Measurements from ENCODE around the gene CEMIP.

DNA sequence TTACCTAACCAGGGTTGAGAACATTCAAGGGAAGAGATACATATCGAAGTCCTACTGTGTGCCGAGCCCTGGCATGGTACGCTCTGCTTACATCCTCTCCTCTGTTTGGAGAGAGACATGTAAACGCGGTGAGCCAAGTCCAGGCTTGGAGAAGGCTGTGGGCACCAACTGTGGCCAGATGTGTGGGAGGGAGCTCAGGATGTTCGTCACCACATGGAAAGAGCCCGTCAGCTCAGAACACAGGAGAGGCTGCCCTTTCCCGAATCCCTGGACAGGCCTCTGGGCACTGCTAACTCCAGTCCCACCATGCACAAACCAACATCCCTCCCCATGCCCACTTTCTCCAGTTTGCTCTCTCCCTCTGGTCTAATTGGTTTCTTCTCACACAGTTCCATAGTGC lies 167.4 kb downstream of the CEMIP start:
- TF ChIP-seq, protein P1, sequence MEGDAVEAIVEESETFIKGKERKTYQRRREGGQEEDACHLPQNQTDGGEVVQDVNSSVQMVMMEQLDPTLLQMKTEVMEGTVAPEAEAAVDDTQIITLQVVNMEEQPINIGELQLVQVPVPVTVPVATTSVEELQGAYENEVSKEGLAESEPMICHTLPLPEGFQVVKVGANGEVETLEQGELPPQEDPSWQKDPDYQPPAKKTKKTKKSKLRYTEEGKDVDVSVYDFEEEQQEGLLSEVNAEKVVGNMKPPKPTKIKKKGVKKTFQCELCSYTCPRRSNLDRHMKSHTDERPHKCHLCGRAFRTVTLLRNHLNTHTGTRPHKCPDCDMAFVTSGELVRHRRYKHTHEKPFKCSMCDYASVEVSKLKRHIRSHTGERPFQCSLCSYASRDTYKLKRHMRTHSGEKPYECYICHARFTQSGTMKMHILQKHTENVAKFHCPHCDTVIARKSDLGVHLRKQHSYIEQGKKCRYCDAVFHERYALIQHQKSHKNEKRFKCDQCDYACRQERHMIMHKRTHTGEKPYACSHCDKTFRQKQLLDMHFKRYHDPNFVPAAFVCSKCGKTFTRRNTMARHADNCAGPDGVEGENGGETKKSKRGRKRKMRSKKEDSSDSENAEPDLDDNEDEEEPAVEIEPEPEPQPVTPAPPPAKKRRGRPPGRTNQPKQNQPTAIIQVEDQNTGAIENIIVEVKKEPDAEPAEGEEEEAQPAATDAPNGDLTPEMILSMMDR (IDR thresholded peaks at IDR 0.05): no peak
- TF ChIP-seq POLR2A (IDR thresholded peaks at IDR 0.05): no peak
